Measurements from ENCODE around the gene EFCC1. TPM values are rescaled to one million over a fixed set of nuclear protein-coding genes. Genes with fewer than 3 reads are reported as not detected.

EFCC1 gene
- total RNA-seq, 2 donors from 2014 or later: 0.31 to 0.93 TPM

GRCh38 chr3:129063841-129064482 is 62.9 kb downstream of the EFCC1 start:
- Mint-ChIP-seq H3K27me3 (ENCODE audit: insufficient read depth) (peaks cover 2% of the 10 kb centered on the region), H3K36me3 (ENCODE audit: low read depth) (no peaks in the 10 kb centered on the region)

GRCh38 chr3:129065016-129065719 is 64.1 kb downstream of the EFCC1 start:
- WGBS, 2 experiments (ENCODE audit: insufficient coverage in 1 of 2, insufficient read length in 1 of 2): 91 to 92% methylated on average over 12 to 14 of the region's 14 CpGs
- H3K27me3 ChIP-seq (ENCODE audit: control insufficient read depth, insufficient read depth, low read length, poor library complexity, severe bottlenecking): no peaks in the 10 kb centered on the region
- Mint-ChIP-seq H3K9me3 (peaks cover 5% of the 10 kb centered on the region), H3K36me3 (ENCODE audit: low read depth) (no peaks in the 10 kb centered on the region), H3K27ac (no peak overlapping the region), H3K4me1 (peaks cover 2% of the 10 kb centered on the region), H3K4me3 (no peak overlapping the region), H3K27me3 (ENCODE audit: insufficient read depth) (peaks cover 8% of the 10 kb centered on the region)
- no peak overlapping the region for H3K4me3 ChIP-seq (ENCODE audit: low read length)
- TF ChIP-seq CTCF (conservative IDR thresholded peaks at IDR 0.05): no peak
- no peaks in the 10 kb centered on the region for H3K4me1 ChIP-seq (ENCODE audit: control insufficient read depth, insufficient read depth, low read length)
- DNase-seq: peak; percentile 21
- no peak overlapping the region for H3K27ac ChIP-seq (ENCODE audit: low read depth, low read length)
- no peak overlapping the region for H3K9ac ChIP-seq (ENCODE audit: extremely low read depth, low read length, poor library complexity, severe bottlenecking)
- no peaks in the 10 kb centered on the region for H3K36me3 ChIP-seq (ENCODE audit: control insufficient read depth, insufficient read depth, low read length)
- no peaks in the 10 kb centered on the region for H3K9me3 ChIP-seq (ENCODE audit: control insufficient read depth, low read length)

More at GRCh38 chr3:129063841-129064482, 62.9 kb downstream of the EFCC1 start:
- Histone ChIP-seq H3K9ac (ENCODE audit: extremely low read depth, low read length, poor library complexity, severe bottlenecking) (no peak overlapping the region), H3K27ac (ENCODE audit: low read depth, low read length) (no peak overlapping the region), H3K36me3 (ENCODE audit: control insufficient read depth, insufficient read depth, low read length) (no peaks in the 10 kb centered on the region), H3K4me1 (ENCODE audit: control insufficient read depth, insufficient read depth, low read length) (no peaks in the 10 kb centered on the region), H3K27me3 (ENCODE audit: control insufficient read depth, insufficient read depth, low read length, poor library complexity, severe bottlenecking) (no peaks in the 10 kb centered on the region), H3K4me3 (ENCODE audit: low read length) (no peak overlapping the region), H3K9me3 (ENCODE audit: control insufficient read depth, low read length) (no peaks in the 10 kb centered on the region)
- Mint-ChIP-seq H3K9me3 (peaks cover 5% of the 10 kb centered on the region), H3K4me3 (no peak overlapping the region), H3K27ac (no peak overlapping the region), H3K4me1 (peaks cover 2% of the 10 kb centered on the region)
- TF ChIP-seq CTCF (conservative IDR thresholded peaks at IDR 0.05): no peak
- DNase-seq: peak; percentile 39
- WGBS, 2 experiments (ENCODE audit: insufficient coverage in 1 of 2, insufficient read length in 1 of 2): 90 to 92% methylated on average over 7 to 15 of the region's 15 CpGs

GRCh38 chr3:129065720-129066073 is 64.6 kb downstream of the EFCC1 start:
- Histone ChIP-seq H3K4me1 (ENCODE audit: control insufficient read depth, insufficient read depth, low read length) (no peaks in the 10 kb centered on the region), H3K36me3 (ENCODE audit: control insufficient read depth, insufficient read depth, low read length) (no peaks in the 10 kb centered on the region), H3K27ac (ENCODE audit: low read depth, low read length) (no peak overlapping the region), H3K4me3 (ENCODE audit: low read length) (no peak overlapping the region), H3K9me3 (ENCODE audit: control insufficient read depth, low read length) (no peaks in the 10 kb centered on the region), H3K27me3 (ENCODE audit: control insufficient read depth, insufficient read depth, low read length, poor library complexity, severe bottlenecking) (no peaks in the 10 kb centered on the region), H3K9ac (ENCODE audit: extremely low read depth, low read length, poor library complexity, severe bottlenecking) (no peak overlapping the region)
- DNase-seq: no peak
- Mint-ChIP-seq H3K27me3 (ENCODE audit: insufficient read depth) (peaks cover 10% of the 10 kb centered on the region), H3K9me3 (peaks cover 5% of the 10 kb centered on the region), H3K4me1 (peaks cover 2% of the 10 kb centered on the region), H3K4me3 (no peak overlapping the region), H3K36me3 (ENCODE audit: low read depth) (no peaks in the 10 kb centered on the region), H3K27ac (no peak overlapping the region)
- 92 to 95% methylated on average over 4 of the region's 4 CpGs for WGBS, 2 experiments (ENCODE audit: insufficient coverage in 1 of 2, insufficient read length in 1 of 2)
- no peak for TF ChIP-seq CTCF (conservative IDR thresholded peaks at IDR 0.05)

Data from endodermal cell (in vitro differentiated cells).